ENCODE results near the gene TMEM175.

The TMEM175 gene

DNA sequence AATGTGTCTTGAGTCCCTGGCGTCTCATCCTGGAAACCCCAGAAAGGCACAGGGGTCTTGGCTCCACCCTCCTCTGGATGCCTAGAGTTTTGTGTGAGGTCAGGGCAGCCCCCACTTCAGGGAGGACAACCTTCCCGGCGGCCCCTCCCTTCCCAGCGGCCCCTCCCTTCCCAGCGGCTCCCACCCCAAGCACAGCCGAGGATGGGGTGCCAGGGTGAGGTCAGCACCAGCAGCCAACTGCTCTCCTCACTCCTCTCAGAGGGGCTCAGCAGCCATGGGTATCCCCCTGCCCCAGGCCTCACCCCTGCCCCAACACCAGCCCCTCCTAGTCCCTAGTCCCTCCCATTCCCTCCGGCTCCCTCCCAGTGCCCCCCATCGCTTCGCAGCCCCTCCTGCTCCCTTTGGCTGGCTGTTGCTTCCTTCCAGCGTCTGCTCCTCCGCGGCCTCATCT, 23.7 kb downstream of the TMEM175 start:
- ChIA-PET POLR2A (no interaction called here), CTCF (no interaction called here)
- no peak for DNase-seq (ENCODE audit: low read depth, low spot score)

DNA sequence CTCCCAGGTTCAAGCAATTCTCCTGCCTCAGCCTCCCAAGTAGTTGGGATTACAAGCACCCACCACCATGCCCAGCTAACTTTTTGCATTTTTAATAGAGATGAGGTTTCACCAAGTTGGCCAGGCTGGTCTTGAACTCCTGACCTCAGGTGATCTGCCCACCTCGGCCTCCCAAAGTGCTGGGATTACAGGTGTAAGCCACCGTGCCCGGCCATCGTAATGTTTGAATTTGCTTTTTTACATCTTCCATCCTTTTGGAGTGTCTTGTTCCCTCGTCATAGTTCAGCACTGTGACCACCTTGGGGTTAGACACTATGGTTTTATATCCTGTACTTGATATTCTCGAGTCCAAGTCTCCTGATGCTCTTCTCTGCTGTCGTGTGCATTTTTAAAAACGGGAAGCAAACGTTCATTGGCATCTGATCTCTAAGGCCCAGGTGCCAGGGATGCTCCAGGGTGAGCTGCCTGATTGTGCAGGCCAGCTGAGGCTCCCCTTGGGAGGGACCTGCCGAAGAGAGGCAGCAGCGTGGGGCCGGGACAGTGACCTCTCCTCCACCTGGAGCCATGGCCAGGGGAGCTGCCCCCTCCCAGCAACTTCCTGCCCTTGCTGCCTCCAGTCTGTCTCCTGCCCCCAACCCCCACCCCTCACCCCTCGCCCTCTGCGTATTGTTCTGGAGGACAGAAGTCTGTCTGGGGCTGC, 24.4 kb downstream of the TMEM175 start:
- H3K4me3 ChIP-seq (ENCODE audit: low read depth, low read length): no peak overlapping the region
- ChIA-PET CTCF (no interaction called here), POLR2A (no interaction called here)
- no peak for DNase-seq (ENCODE audit: low read depth, low spot score)
- TF ChIP-seq, protein P1, sequence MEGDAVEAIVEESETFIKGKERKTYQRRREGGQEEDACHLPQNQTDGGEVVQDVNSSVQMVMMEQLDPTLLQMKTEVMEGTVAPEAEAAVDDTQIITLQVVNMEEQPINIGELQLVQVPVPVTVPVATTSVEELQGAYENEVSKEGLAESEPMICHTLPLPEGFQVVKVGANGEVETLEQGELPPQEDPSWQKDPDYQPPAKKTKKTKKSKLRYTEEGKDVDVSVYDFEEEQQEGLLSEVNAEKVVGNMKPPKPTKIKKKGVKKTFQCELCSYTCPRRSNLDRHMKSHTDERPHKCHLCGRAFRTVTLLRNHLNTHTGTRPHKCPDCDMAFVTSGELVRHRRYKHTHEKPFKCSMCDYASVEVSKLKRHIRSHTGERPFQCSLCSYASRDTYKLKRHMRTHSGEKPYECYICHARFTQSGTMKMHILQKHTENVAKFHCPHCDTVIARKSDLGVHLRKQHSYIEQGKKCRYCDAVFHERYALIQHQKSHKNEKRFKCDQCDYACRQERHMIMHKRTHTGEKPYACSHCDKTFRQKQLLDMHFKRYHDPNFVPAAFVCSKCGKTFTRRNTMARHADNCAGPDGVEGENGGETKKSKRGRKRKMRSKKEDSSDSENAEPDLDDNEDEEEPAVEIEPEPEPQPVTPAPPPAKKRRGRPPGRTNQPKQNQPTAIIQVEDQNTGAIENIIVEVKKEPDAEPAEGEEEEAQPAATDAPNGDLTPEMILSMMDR (IDR thresholded peaks at IDR 0.05; ENCODE audit: insufficient read depth, low read length, missing control alignments): no peak

More for the DNA sequence above, 23.7 kb downstream of the TMEM175 start:
- TF ChIP-seq, protein P1 (IDR thresholded peaks at IDR 0.05; ENCODE audit: insufficient read depth, low read length, missing control alignments): no peak
- no peak overlapping the region for H3K4me3 ChIP-seq (ENCODE audit: low read depth, low read length)

DNA sequence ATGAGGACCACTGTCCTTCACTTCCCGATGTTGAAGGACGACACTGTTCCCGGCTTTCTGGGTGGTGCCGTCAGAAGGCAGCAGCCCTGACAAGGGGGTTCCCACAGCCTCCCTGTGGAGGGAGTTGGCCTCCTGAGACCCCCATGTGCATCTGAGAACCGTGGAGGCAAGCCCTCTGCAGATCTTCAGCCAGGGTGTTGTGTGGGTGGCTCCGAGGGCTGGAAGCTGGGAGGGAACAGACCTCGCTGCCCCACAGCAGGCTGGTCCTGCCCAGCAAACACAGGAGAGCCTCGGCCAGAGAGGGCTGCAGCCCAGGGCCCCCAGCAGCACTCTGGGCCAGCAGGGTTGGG, 24.9 kb downstream of the TMEM175 start:
- no peak for DNase-seq (ENCODE audit: low read depth, low spot score)
- ChIA-PET POLR2A (interaction anchor here (0.6 kb wide), 1 partner anchor 18 kb away, joined by 3 read pairs; no protein-coding TSS in a partner anchor), CTCF (no interaction called here)
- no peak overlapping the region for H3K4me3 ChIP-seq (ENCODE audit: low read depth, low read length)
- TF ChIP-seq, protein P1 (IDR thresholded peaks at IDR 0.05; ENCODE audit: insufficient read depth, low read length, missing control alignments): no peak

DNA sequence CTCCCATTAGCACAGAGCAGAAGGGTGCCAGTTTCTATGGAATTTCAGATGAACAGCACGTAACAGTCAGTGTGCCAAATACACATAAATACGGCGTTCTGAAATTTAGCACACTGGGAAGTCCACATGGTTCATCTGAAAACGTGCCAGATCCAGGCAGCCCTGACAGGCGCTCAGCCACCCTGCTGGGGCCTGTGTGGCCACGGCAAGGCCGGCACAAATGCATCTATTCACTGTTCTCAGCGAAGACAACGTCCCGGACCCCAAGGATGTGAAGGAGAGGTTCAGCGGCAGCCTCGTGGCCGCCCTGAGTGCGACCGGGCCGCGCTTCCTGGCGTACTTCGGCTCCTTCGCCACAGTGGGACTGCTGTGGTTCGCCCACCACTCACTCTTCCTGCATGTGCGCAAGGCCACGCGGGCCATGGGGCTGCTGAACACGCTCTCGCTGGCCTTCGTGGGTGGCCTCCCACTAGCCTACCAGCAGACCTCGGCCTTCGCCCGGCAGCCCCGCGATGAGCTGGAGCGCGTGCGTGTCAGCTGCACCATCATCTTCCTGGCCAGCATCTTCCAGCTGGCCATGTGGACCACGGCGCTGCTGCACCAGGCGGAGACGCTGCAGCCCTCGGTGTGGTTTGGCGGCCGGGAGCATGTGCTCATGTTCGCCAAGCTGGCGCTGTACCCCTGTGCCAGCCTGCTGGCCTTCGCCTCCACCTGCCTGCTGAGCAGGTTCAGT, 25.5 kb downstream of the TMEM175 start:
- ChIA-PET CTCF (no interaction called here), POLR2A (interaction anchor here (0.6 to 1.2 kb wide), 2 partner anchors 17 to 25 kb away, joined by 3 read pairs; partner anchors contain the start of genes GAK and TMEM175)
- DNase-seq (ENCODE audit: low read depth, low spot score): no peak
- no peak overlapping the region for H3K4me3 ChIP-seq (ENCODE audit: low read depth, low read length)
- TF ChIP-seq, protein P1 (IDR thresholded peaks at IDR 0.05; ENCODE audit: insufficient read depth, low read length, missing control alignments): no peak

DNA sequence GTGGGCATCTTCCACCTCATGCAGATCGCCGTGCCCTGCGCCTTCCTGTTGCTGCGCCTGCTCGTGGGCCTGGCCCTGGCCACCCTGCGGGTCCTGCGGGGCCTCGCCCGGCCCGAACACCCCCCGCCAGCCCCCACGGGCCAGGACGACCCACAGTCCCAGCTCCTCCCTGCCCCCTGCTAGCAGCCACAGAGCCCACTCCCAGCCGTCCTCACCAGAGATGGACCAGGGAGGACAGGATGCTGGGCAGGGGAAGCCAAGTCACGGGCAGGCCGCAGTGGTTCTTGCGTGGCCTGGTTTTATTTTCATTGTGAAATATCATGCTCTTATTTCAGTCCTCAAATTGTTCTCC, 26.0 kb downstream of the TMEM175 start:
- POLR2A ChIA-PET: interaction anchor here (1.2 kb wide), 1 partner anchor 26 kb away, joined by 3 read pairs; the partner anchor contains the start of genes GAK and TMEM175
- no peak overlapping the region for H3K4me3 ChIP-seq (ENCODE audit: low read depth, low read length)
- TF ChIP-seq, protein P1 (IDR thresholded peaks at IDR 0.05; ENCODE audit: insufficient read depth, low read length, missing control alignments): no peak
- no peak for DNase-seq (ENCODE audit: low read depth, low spot score)
- CTCF ChIA-PET: no interaction called here

DNA sequence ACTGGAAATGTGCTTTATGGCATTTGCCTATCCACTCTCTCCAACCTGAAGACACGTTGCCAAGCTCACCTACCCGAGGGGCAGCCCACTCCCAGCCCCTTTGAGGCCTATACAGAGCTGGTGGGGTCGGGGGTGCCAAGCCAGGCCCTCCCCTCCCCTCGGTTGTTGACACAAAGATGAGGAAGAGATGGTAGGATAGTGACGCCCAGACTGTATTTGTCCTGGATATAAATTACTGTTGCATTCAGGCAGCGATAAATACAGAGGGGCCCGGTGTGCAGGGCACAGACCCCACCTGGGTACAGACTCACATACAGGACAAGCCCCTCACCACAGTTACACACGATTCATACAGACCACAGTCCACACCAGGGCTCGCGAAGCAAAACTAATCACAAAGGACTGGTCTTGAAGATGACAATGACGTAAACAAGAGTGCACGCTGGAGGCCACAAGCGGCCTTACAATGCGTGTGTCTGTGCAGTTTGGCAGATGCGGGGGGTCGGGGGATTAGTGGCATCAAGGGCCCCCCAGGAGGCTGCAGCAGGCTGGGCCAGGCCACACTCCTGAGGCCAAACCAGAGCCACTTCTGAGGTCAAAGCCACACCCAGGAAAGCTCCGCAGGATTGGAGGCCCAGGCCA, 26.6 kb downstream of the TMEM175 start:
- POLR2A ChIA-PET: interaction anchor here (1.2 kb wide), 1 partner anchor 27 kb away, joined by 3 read pairs; the partner anchor contains the start of genes GAK and TMEM175
- TF ChIP-seq, protein P1 (IDR thresholded peaks at IDR 0.05; ENCODE audit: insufficient read depth, low read length, missing control alignments): no peak
- no peak for DNase-seq (ENCODE audit: low read depth, low spot score)
- no peak overlapping the region for H3K4me3 ChIP-seq (ENCODE audit: low read depth, low read length)
- CTCF ChIA-PET: no interaction called here
